Glomerular visceral epithelial cell (primary cell): ENCODE results near the gene CXCR6.

Experiments
- DNase-seq: peaks from one replicate; pipeline ENCODE4 v3.0.0-alpha.2; 2016; ENCODE audit errors: extremely low spot score

Gene CXCR6

GRCh38 chr3:45968706-45969105, 25.4 kb downstream of the CXCR6 start:
- peak; percentile 32 for DNase-seq

DNA sequence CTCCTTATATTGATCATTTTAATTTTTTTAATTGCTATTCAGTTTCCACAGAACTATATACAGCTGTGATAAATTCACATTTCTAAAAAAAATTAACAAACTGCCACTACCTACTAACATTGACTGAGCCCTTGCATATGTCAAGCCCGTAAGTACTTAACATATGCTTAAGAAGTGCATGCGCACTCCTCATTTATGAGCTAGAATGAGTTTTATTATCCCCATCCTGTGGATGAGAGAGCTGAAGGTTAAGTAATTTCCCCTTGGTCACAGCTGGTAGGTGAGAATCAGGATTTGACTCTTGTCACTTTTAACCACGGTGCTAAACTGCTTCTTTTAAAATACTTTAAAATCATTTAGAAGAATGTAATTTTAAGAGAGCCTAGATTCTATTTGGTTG, 25.9 kb downstream of the CXCR6 start:
- DNase-seq, result no peak

GRCh38 chr3:45969953-45970352, 26.7 kb downstream of the CXCR6 start:
- DNase-seq, result no peak

GRCh38 chr3:45972534-45973402, 29.5 kb downstream of the CXCR6 start:
- DNase-seq, result peak; percentile 61

DNA sequence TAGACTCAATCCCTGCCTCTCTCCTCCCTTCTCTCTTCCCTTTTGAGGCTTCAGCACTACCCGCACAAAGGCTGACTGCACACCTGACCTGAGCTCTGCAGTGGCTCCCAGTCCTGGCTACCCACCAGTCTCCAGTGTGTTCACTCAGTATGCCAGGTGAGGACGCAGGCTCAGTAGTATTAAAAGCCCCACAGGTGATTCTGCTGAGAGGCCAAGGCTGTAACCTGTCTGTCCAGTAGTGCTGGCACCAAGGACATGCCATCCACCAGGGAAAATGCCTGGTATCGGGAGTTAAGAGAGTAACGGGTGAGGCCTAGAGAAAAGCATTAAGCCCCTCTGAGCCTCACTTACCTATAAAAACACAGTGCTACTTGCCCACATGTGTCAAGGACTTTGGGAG, 31.4 kb downstream of the CXCR6 start:
- DNase-seq, result no peak

- no peak for DNase-seq
These were observed 32.4 kb downstream of the CXCR6 start for GRCh38 chr3:45975686-45976085.

GRCh38 chr3:45976191-45977091, 33.2 kb downstream of the CXCR6 start:
- no peak for DNase-seq

GRCh38 chr3:45978006-45978761, 34.9 kb downstream of the CXCR6 start:
- DNase-seq, result no peak

DNA sequence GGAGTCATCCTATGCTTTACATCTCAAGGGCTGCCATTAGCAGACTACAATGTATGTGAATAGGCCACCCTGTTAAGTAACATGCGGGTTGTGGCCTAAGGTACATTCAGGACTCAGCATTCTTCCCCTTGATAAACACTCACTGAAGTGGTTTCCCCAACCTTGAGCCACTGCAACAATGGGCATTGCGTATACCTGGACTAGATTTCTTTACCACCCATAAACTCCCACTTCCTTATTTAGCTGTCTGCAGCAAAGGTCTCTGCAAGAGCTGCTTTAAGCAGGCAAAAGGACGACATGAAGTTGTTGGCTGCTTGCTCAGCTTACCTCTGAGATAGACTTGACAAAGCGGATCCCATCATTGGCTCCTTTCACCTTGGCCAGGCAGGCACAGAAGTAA, 36.1 kb downstream of the CXCR6 start:
- DNase-seq, result no peak

DNA sequence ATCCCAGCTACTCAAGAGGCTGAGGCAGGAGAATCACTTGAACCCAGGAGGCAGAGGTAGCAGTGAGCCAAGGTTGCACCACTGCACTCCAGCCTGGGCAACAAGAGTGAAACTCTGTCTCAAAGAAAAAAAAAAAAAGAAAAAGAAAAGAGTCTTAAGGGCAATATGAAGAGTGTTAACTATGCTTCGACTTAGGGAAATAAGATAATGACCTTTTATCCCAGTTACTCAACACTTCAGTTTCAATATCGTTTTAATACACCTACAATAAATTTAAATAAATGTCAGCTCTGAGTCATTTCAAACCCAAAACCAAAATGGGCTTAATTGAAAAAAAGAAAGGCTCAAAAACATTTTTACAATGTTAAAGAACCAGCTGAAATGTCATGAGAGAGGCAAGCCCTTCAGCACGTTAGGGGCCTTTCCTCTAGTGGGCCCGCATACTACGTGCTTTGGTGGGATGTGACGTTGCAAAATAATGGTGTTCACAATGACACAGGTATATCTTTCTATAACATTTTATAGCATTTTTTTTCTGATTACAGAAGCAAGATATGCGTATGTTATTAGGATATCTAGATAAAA, 37.1 kb downstream of the CXCR6 start:
- DNase-seq, result no peak

GRCh38 chr3:45980819-45981218, 37.6 kb downstream of the CXCR6 start:
- no peak for DNase-seq

DNA sequence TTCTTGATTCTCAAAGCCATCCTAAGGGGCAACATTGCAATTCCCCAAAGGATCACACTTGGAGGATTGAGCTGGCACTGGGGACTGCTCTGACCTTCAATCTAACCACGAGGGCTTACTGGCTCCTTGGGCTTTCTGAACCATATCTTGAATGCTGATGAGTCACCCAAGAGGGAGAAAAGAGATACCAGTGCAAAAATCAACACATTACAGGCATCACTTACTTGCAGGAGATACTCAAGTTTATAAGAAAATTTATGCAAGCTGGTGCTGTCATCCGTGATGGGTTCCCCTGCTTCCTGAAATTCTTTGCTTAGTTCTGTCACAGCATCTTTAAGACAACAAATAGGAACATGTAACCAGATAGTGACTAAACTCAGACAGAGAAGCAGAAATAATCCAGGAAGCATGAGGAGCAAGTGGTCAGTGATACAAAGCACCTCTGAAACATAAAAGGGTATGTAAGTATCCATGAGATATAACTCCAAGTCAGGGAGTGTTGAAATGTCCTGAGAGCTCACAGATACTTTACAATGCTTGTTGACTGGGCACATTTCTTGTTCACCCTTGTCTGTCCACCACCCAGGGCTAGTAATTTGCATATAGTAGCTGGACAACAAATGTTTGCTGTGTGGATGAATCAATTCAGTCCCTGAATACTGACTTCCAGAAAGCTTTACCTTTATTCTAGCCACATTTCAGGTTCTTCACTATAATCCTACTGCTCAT, 38.2 kb downstream of the CXCR6 start:
- DNase-seq, result peak; percentile 63

DNA sequence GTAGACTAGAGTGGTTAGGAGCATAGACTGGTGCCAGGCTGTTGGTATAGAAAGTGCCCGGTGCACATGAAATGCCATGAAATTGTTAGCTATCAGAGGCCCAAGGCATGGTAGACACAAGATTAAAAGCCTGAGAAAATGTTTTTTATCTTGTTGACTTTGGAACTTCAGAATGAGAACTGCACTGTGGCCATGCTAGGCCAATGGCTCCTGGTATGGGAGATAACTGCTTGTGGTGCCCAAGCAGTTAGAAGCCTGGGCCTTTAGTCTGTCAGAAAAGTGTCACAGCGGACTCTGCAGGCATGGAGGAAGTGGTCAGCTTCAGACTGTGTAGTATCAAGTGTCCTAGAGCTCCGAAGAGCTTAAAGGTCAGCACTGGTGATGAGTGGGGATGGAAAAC, 40.5 kb downstream of the CXCR6 start:
- DNase-seq, result no peak

- DNase-seq, result no peak
These were observed 41.4 kb downstream of the CXCR6 start for GRCh38 chr3:45984331-45985312.

DNA sequence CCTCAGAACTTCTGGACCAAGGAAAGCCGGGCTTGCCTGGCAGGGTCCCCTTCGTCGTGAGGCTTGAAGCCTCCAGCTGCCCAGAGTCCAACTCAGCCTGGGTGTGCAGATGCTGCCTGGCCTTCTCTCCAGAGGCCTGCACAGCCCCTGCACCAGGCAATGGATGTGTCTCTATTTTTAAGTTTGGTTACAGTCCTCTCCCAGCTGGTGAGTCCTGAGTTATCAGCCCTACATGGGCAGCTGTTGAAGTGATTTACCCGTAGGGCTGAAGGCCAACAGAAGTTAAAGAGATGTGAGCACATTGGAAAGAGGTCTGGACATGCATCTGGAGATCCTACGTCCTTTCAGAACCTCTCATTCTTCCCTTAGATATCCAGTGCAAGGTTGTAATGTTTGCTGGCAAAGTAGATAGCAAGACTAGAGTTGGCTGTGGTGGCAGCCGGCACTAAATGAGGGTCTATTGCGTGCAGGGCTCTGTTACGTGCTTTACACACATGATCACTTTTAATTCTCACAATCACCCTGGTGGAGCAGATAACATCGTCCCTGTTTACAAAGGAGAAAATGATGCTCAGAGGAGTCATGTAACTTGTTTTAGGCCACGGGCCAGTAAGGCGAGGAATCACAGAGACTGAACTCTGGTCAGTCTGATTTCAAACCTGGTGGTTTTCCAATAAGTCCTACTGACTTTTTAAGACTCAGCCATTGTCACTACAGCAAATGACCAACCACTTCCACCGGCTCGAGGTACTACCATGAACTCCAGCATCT, 42.5 kb downstream of the CXCR6 start:
- DNase-seq, result no peak

GRCh38 chr3:45986303-45986982, 43.2 kb downstream of the CXCR6 start:
- peak; percentile 69 for DNase-seq

DNA sequence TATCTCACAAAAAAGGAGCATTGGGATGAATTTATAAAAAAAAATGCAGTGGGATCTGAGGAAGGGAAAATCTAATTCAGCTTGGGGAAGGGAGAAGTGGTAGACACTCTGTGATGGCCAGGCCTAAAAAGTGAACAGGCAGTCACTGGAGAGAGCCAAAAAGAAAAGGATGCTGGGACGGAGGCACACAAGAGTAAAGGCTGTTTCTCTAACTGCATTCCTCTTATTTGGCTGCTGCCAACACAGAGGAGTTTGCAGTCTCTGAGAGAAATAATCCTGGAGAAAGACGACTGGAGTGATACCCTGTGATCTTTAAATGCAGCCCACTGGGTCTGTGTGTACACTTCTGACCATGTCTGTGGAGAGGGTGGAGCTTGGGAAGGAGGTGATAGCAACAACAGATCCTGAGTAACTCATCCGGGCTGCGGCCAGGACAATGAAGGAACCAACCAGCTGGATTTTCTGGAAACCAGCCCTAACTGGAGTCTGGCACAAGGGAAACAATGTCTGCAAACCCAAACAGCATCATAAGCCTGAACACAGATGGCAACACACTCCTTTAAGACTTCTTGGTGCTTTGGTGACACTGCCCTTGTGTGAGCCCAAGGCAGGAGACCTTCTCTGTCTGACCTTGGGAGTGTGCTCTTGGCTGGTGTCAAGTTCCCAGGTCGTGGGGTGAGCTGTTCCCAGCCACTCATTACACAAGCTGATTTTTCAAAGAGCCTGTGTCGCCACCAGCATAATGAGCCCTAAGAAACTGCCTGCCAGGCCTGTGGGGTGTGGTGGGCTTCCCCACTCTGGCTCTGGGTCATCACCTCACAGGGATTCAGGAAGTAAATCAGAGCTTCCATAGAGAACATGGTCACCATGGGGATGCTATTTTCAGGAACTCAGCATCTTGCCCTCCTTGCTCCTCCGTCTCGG, 44.4 kb downstream of the CXCR6 start:
- no peak for DNase-seq
